Common myeloid progenitor, CD34-positive (primary cell): ENCODE results near the gene ARFIP1.

Experiments
- CTCF ChIA-PET: fragments of 350-600 bp; sonication (Branson Sonifier 250); formaldehyde crosslinking; loops from one replicate; lab custom pipeline; 2021; ENCODE audit warnings: antibody characterized with exemption; lab: Charles Lee
- POLR2A ChIA-PET: fragments of 350-600 bp; sonication (Branson Sonifier 250); formaldehyde crosslinking; loops from one replicate; lab custom pipeline; 2021; ENCODE audit warnings: antibody characterized with exemption; lab: Charles Lee
- DNase-seq, 3 donors: peaks; one replicate each; pipeline versions ENCODE4 v3.0.0 to v3.0.0-alpha.2; 2013
- H3K27ac ChIP-seq, 2 experiments: 1 replicate in 1 of 2; 2 replicates in 1 of 2; pipeline ENCODE4 v1.7.0; 2013; ENCODE audit warnings: inconsistent platforms in 2 of 2, low read length in 2 of 2, mild to moderate bottlenecking in 2 of 2, low read depth in 1 of 2, moderate library complexity in 1 of 2; ENCODE audit not compliant: severe bottlenecking in 2 of 2, insufficient read depth in 1 of 2, poor library complexity in 1 of 2
- H3K27me3 ChIP-seq, 5 experiments: replicated peaks in 2 of 5; 1 replicate in 3 of 5; 2 replicates in 2 of 5; pipeline versions ENCODE4 v1.6.1 to v1.7.0; 2013; ENCODE audit warnings: low read length in 4 of 5, mild to moderate bottlenecking in 2 of 5, moderate library complexity in 2 of 5, inconsistent platforms in 1 of 5; ENCODE audit not compliant: insufficient read depth in 5 of 5, control insufficient read depth in 4 of 5
- H3K36me3 ChIP-seq, 4 experiments: 1 replicate in 2 of 4; 2 replicates in 2 of 4; pipeline versions ENCODE4 v1.6.1 to v1.7.0; 2013; ENCODE audit warnings: low read length in 3 of 4, control low read depth in 1 of 4, mild to moderate bottlenecking in 1 of 4; ENCODE audit not compliant: control insufficient read depth in 4 of 4, insufficient read depth in 4 of 4
- H3K4me1 ChIP-seq, 4 experiments: 1 replicate in 3 of 4; 2 replicates in 1 of 4; pipeline versions ENCODE4 v1.6.1 to v1.7.1; 2013; ENCODE audit warnings: low read length in 3 of 4, mild to moderate bottlenecking in 3 of 4, control low read depth in 1 of 4, inconsistent platforms in 1 of 4, moderate library complexity in 1 of 4; ENCODE audit not compliant: control insufficient read depth in 4 of 4, insufficient read depth in 4 of 4; ENCODE audit errors: control extremely low read depth in 1 of 4
- H3K4me3 ChIP-seq, 7 experiments: 1 replicate in 4 of 7; 2 replicates in 3 of 7; pipeline versions ENCODE4 v1.5.1 to v1.7.0; 2013; ENCODE audit warnings: mild to moderate bottlenecking in 7 of 7, low read length in 6 of 7, moderate library complexity in 6 of 7, inconsistent platforms in 2 of 7, low read depth in 2 of 7, control low read depth in 1 of 7; ENCODE audit not compliant: insufficient read depth in 4 of 7, control insufficient read depth in 1 of 7; ENCODE audit errors: extremely low read depth in 1 of 7
- H3K9me3 ChIP-seq, 5 experiments: 1 replicate in 4 of 5; 2 replicates in 1 of 5; pipeline versions ENCODE4 v1.6.1 to v1.7.1; 2013; ENCODE audit warnings: low read length in 4 of 5, mild to moderate bottlenecking in 2 of 5, inconsistent platforms in 1 of 5, low read depth in 1 of 5, moderate library complexity in 1 of 5; ENCODE audit not compliant: control insufficient read depth in 4 of 5, insufficient read depth in 2 of 5; ENCODE audit errors: control extremely low read depth in 1 of 5
- WGBS: methylation state at CpG from one replicate; pipeline ENCODE4 v1.1.5; 2013; ENCODE audit not compliant: insufficient coverage; 5-methylcytosine and 5-hydroxymethylcytosine counted together

Gene ARFIP1

GRCh38 chr4:152819026-152819645 lies 39.4 kb downstream of the ARFIP1 start:
- POLR2A ChIA-PET: no interaction called here
- Histone ChIP-seq H3K36me3 (peaks cover 6 to 15% (median 10%) of the 10 kb centered on the region in 4 experiments), H3K27me3 (no peaks in the 10 kb centered on the region), H3K27ac (no peak overlapping the region), H3K9me3 (peaks cover 8 to 42% (median 13%) of the 10 kb centered on the region in 5 experiments), H3K4me1 (peaks cover 0 to 8% (median 0%) of the 10 kb centered on the region in 4 experiments), H3K4me3 (no peak overlapping the region)
- 97% methylated on average over 6 of the region's 7 CpGs for WGBS
- CTCF ChIA-PET: interaction anchor here (1.3 to 1.8 kb wide), 2 partner anchors 10 kb away, joined by 3 to 6 read pairs; no protein-coding TSS in a partner anchor
- DNase-seq: no peak

GRCh38 chr4:152820073-152820472 lies 40.3 kb downstream of the ARFIP1 start:
- CTCF ChIA-PET: interaction anchor here (0.8 to 1.8 kb wide), 3 partner anchors 9 to 20 kb away, joined by 3 to 6 read pairs (median 3); no protein-coding TSS in a partner anchor
- H3K36me3 ChIP-seq: peaks cover 4 to 8% (median 6%) of the 10 kb centered on the region in 4 experiments
- POLR2A ChIA-PET: no interaction called here
- DNase-seq: no peak
- H3K4me1 ChIP-seq: peaks cover 0 to 8% (median 0%) of the 10 kb centered on the region in 4 experiments
- H3K27me3 ChIP-seq: no peaks in the 10 kb centered on the region
- peaks cover 7 to 34% (median 11%) of the 10 kb centered on the region in 5 experiments for H3K9me3 ChIP-seq
- H3K27ac ChIP-seq: no peak overlapping the region
- no peak overlapping the region for H3K4me3 ChIP-seq
- 92% methylated on average over 2 of the region's 2 CpGs for WGBS

GRCh38 chr4:152822323-152822722 lies 42.6 kb downstream of the ARFIP1 start:
- Histone ChIP-seq H3K4me3 (no peak overlapping the region), H3K36me3 (peaks cover 2 to 8% (median 4%) of the 10 kb centered on the region in 4 experiments), H3K27ac (no peak overlapping the region), H3K4me1 (peaks cover 0 to 5% (median 0%) of the 10 kb centered on the region in 4 experiments), H3K9me3 (peaks cover 0 to 21% (median 6%) of the 10 kb centered on the region in 5 experiments), H3K27me3 (no peaks in the 10 kb centered on the region)
- 100% methylated on average over 1 of the region's 1 CpG for WGBS
- POLR2A ChIA-PET: no interaction called here
- CTCF ChIA-PET: no interaction called here
- no peak for DNase-seq

- Histone ChIP-seq H3K27ac (no peak overlapping the region), H3K27me3 (no peaks in the 10 kb centered on the region), H3K36me3 (peaks cover 0 to 2% (median 1%) of the 10 kb centered on the region in 4 experiments), H3K9me3 (peaks cover 0 to 20% (median 3%) of the 10 kb centered on the region in 5 experiments), H3K4me3 (no peak overlapping the region), H3K4me1 (no peaks in the 10 kb centered on the region)
- DNase-seq: no peak
- POLR2A ChIA-PET: no interaction called here
- no CpG with 5 or more reads among the region's 2 CpGs for WGBS
- CTCF ChIA-PET: no interaction called here
Measured at GRCh38 chr4:152824561-152824960, 44.8 kb downstream of the ARFIP1 start.

GRCh38 chr4:152825336-152825735 lies 45.6 kb downstream of the ARFIP1 start:
- no peak overlapping the region for H3K4me3 ChIP-seq
- DNase-seq: no peak
- no peaks in the 10 kb centered on the region for H3K36me3 ChIP-seq
- H3K27ac ChIP-seq: no peak overlapping the region
- peaks cover 0 to 17% (median 3%) of the 10 kb centered on the region in 5 experiments for H3K9me3 ChIP-seq
- H3K4me1 ChIP-seq: no peaks in the 10 kb centered on the region
- no peaks in the 10 kb centered on the region for H3K27me3 ChIP-seq
- CTCF ChIA-PET: no interaction called here
- POLR2A ChIA-PET: no interaction called here

- WGBS: no CpG with 5 or more reads among the region's 1 CpG
- no peak overlapping the region for H3K4me3 ChIP-seq
- H3K4me1 ChIP-seq: no peaks in the 10 kb centered on the region
- CTCF ChIA-PET: no interaction called here
- H3K27ac ChIP-seq: no peak overlapping the region
- H3K9me3 ChIP-seq: peaks cover 0 to 8% (median 2%) of the 10 kb centered on the region in 5 experiments
- no peaks in the 10 kb centered on the region for H3K27me3 ChIP-seq
- DNase-seq: no peak
- POLR2A ChIA-PET: no interaction called here
- H3K36me3 ChIP-seq: peaks cover 0 to 11% (median 4%) of the 10 kb centered on the region in 4 experiments
Measured at GRCh38 chr4:152828122-152828521, 48.4 kb downstream of the ARFIP1 start.

GRCh38 chr4:152831416-152831815 lies 51.7 kb downstream of the ARFIP1 start:
- Histone ChIP-seq H3K27ac (no peak overlapping the region), H3K4me3 (no peak overlapping the region), H3K36me3 (peaks cover 4 to 28% (median 7%) of the 10 kb centered on the region in 4 experiments), H3K9me3 (peaks cover 0 to 16% (median 2%) of the 10 kb centered on the region in 5 experiments), H3K27me3 (no peaks in the 10 kb centered on the region), H3K4me1 (no peaks in the 10 kb centered on the region)
- CTCF ChIA-PET: no interaction called here
- POLR2A ChIA-PET: no interaction called here
- WGBS: no CpG with 5 or more reads among the region's 2 CpGs
- no peak for DNase-seq
